LNCAP (cell line): ENCODE data around the gene AAMP.

Experiments
- TF ChIP-seq, protein P1 (sequence below): fragments of 450-650 bp; IDR thresholded peaks from 2 replicates; pipeline ENCODE4 v1.5.1; 2017; ENCODE audit warnings: mild to moderate bottlenecking

Gene AAMP

DNA sequence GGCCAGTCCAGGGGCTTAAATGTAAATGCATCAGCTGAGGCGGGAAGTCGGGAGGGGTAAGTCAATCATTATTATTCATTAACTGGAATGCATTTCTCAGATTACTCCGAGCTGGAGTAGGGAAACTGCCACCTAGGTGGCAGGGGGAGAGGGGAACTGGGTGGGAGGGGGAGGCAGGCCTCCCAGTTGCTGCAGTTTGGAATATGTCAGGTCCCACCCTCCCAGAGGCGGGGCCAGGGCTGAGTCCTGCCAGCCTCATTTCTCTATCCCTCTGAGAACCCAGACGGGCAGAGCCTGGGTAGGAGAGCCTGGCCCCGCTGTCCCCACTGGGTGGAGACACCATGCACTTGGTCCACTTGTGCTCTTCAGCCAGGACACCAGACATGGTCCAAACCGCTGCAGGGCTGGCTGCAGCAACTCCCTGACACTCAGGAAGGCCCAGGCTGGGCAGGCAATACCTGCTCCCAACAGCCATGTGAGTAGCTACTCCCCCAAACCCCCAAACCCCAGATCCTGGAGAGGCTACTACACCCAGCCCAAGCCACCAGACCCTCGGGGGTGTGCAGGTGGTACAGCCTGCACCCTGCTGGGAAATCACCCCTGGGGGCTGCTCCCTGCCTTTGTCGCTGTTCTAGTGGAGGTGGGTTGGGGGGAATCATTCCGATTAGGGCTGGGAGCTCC is 9.1 kb downstream of the AAMP start, which contains the start of gene GPBAR1:
Gene GPBAR1, plus strand, starts transcription at position 274 of the 681 bp plus-strand sequence. CDS start 1,710 bp downstream, outside the sequence.
- TF ChIP-seq, protein P1, sequence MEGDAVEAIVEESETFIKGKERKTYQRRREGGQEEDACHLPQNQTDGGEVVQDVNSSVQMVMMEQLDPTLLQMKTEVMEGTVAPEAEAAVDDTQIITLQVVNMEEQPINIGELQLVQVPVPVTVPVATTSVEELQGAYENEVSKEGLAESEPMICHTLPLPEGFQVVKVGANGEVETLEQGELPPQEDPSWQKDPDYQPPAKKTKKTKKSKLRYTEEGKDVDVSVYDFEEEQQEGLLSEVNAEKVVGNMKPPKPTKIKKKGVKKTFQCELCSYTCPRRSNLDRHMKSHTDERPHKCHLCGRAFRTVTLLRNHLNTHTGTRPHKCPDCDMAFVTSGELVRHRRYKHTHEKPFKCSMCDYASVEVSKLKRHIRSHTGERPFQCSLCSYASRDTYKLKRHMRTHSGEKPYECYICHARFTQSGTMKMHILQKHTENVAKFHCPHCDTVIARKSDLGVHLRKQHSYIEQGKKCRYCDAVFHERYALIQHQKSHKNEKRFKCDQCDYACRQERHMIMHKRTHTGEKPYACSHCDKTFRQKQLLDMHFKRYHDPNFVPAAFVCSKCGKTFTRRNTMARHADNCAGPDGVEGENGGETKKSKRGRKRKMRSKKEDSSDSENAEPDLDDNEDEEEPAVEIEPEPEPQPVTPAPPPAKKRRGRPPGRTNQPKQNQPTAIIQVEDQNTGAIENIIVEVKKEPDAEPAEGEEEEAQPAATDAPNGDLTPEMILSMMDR, result no peak

DNA sequence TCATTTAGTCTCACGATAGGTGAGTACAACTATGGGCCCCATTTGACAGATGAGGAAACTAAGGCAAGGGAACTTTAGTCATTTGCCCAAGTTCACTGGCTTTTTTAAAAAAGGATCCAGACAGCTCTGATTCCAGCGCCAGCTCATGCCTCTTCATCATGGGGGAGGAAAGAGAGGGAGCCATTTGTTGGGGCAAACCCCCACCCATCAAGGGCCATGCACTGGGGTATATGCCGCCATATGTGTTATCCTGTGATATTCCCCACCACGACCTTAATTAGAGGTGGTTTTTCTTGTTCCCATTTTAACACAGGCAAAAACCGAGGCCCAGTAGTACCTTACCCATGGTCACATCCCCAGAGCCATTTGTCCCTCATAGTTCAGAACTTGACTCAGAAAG is 9.8 kb downstream of the AAMP start:
- TF ChIP-seq, protein P1, result no peak

DNA sequence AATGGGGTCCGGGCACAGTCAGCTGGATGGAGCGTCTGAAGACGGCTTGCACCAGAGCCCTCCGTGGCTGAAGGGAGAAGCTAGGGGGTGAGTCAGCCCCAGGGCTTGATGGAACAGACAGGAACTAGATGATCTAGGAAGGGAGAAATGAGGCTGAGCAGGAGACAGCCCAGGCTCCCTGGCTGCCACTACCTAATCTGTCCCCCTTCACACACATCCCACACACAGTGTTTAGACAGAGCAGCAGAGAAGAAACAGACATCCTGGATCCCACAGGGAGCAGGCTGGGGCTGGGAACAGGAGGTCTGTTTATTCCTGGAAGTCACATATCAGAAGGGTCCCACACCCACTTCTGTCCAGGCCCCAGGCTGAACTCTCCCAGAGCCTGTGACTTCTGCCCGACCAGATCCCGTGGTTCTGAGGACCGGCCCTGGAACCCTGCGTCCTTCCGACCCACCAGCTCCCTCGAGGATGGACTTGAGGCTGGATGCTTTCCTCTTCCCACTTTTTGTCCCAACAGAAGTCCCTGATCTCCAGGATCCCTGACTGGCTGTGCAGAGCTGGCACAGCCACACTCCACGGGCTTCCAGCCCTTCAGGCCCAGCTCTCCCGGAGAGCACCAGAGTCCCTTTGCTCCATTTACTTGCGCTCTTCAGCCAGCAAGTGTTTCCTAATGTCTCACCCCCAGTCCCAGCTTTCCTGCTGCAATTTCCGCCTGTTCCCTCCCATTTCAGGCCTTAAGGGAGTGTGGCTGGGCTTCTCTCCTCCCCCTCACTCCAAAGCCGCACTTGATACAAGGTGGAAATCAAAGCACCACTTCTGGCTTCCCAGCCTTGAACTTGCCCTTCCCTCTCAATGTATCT is 10.6 kb downstream of the AAMP start:
- TF ChIP-seq, protein P1, result no peak

DNA sequence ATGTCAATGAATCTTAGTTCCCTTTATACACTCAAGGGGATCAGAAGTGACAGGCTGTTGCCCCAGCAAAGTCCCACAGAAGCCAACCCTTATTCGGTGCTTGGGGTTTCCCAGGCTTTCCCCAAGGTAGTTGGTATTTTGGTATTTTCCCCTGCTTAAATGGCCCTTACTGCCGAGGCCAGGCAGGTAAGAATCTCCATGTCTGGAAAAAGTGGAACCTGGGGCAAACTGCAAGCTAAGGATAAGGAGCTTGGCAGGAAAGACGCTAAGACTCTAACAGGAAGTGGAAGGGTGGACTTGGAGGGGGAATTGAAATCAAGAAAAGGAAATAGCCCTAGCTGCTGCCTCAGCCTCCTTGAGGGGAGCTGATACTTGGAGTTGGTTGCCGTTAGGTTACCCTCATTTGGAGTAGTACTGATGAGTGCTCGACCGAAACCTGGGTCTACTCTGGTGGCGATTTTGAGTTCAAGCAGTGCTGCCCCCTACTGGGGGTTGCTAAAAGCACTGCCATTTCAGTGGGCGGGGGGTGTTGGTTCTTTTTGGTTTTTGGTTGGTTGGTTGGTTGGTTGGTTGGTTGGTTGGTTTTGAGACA is 12.5 kb downstream of the AAMP start:
- TF ChIP-seq, protein P1, result peak; percentile 62

DNA sequence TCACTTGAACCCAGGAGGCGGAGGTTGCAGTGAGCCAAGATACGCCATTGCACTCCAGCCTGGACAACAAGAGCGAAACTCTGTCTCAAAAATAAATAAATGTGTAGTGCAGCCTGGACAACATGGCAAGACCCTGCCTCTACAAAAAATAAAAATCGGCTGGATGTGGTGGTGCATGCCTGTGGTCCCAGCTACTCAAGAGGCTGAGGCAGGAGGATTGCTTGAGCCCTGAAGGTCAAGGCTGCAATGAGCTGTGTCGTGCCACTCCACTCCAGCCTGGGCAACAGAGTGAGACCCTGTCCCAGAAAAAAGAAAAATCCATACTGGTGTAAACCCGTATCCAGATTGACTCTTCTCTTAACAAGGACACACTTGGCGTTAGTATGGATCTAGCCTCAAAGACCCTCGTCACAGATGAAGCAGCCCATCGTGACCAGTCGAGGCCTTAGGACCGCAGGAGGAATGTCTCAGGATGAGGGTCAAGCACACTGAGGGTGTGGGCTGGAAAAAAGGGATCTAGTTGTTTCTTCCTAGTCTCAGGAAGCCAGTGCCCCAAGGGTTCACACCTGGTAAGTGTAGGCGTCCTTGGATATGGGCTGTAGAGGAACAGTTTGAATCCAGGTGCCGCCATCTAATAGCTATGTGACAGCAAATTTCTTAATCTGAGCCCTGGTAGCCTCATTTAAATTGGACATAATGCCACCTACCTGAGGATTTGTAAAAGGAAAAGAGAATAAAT is 13.2 kb downstream of the AAMP start:
- TF ChIP-seq, protein P1, result no peak

DNA sequence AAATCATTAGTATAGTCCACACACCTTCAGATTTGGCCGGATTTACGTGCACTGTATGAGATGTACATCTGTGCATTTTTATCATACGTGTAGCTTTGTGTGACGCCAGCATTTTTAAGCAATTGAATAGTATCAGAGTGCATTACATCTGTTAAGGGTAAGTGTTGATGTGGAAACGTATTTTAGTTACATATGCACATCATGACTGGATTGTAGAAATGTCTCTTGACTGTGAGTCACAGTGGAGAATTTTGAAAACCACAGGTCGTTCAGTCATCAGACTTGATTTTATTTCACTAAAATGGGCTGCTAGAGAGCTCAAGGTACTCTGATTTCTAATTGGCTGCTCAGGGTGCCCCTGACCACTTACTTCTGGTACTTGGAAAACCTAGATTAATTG is 14.5 kb downstream of the AAMP start:
- TF ChIP-seq, protein P1, result no peak

DNA sequence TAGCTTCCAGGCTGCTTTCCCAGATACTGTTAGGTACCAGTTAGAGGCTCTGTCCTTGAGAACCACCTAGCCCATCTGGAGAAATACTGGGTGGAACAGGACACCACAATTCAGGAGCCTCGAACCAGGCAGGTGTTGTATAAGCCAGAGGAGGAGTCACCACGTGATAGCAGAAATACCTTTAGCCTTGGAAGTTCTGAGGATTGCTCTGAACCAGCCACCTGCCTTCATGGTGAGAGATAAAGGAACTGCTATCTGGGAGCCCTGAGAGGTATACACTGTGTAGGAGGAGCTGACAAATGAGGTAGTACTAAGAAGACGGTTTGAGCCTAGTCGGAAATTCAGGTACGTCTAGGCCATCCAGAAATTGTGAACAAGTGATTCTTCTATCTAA is 16.7 kb downstream of the AAMP start:
- TF ChIP-seq, protein P1, result no peak
